ENCODE results near the gene PNN. TPM values are rescaled to one million over a fixed set of nuclear protein-coding genes. Genes with fewer than 3 reads are reported as not detected.
A peak's percentile ranks its signal among the peaks of the same experiment; 100 is the strongest.
"Not testable (repeated sequence)": the region's sequence is repeated elsewhere in the genome, so short reads cannot be mapped to it uniquely, and the experiment has no call there.

The PNN gene
- total RNA-seq, 3 donors from 2014 or later (not counting 1 experiment from before 2014, with no cell fraction given): 121 to 153 (median 145) TPM

- Histone ChIP-seq H3K27ac (ENCODE audit: low read length) (no peak overlapping the region), H3K4me3 (ENCODE audit: low read length) (no peak overlapping the region), H3K27me3 (ENCODE audit: control insufficient read depth, insufficient read depth, low read length) (no peaks in the 10 kb centered on the region), H3K4me1 (ENCODE audit: control insufficient read depth, insufficient read depth, low read length) (no peaks in the 10 kb centered on the region), H3K9me3 (ENCODE audit: control insufficient read depth, insufficient read depth, low read length) (no peaks in the 10 kb centered on the region), H3K36me3 (ENCODE audit: control insufficient read depth, insufficient read depth, low read length) (no peaks in the 10 kb centered on the region)
- ATAC-seq (no peak), DNase-seq (no peak)
- H3K4me3 Mint-ChIP-seq: no peak overlapping the region
- no peaks in the 10 kb centered on the region for H3K27me3 Mint-ChIP-seq (ENCODE audit: low read depth in 2 of 2)
- H3K9me3 Mint-ChIP-seq: no peaks in the 10 kb centered on the region
- H3K4me1 Mint-ChIP-seq: peaks cover 7 to 10% of the 10 kb centered on the region in 2 donors
- no peaks in the 10 kb centered on the region for H3K36me3 Mint-ChIP-seq
- H3K27ac Mint-ChIP-seq: no peak overlapping the region
- intact Hi-C loops (cut with micrococcal nuclease): no loop called here
- WGBS (ENCODE audit: insufficient coverage): 91% methylated on average over 5 of the region's 5 CpGs
- no peak for TF ChIP-seq CTCF (IDR thresholded peaks at IDR 0.05)
These were observed 43.2 kb downstream of the PNN start for GRCh38 chr14:39218171-39218769.

- H3K4me1 ChIP-seq (ENCODE audit: control insufficient read depth, insufficient read depth, low read length): no peaks in the 10 kb centered on the region
- no peak for ATAC-seq
- no peaks in the 10 kb centered on the region for H3K36me3 Mint-ChIP-seq
- no peak for TF ChIP-seq CTCF (IDR thresholded peaks at IDR 0.05)
- H3K4me3 Mint-ChIP-seq: no peak overlapping the region
- H3K4me1 Mint-ChIP-seq: peaks cover 7 to 10% of the 10 kb centered on the region in 2 donors
- no peaks in the 10 kb centered on the region for H3K9me3 Mint-ChIP-seq
- H3K27ac ChIP-seq (ENCODE audit: low read length): no peak overlapping the region
- H3K4me3 ChIP-seq (ENCODE audit: low read length): no peak overlapping the region
- WGBS (ENCODE audit: insufficient coverage): 84% methylated on average over 3 of the region's 3 CpGs
- no peak overlapping the region for H3K27ac Mint-ChIP-seq
- intact Hi-C loops (cut with micrococcal nuclease): no loop called here
- H3K9me3 ChIP-seq (ENCODE audit: control insufficient read depth, insufficient read depth, low read length): no peaks in the 10 kb centered on the region
- H3K27me3 Mint-ChIP-seq (ENCODE audit: low read depth in 2 of 2): peaks cover 0 to 2% of the 10 kb centered on the region in 2 donors
- peaks cover 2% of the 10 kb centered on the region for H3K27me3 ChIP-seq (ENCODE audit: control insufficient read depth, insufficient read depth, low read length)
- H3K36me3 ChIP-seq (ENCODE audit: control insufficient read depth, insufficient read depth, low read length): no peaks in the 10 kb centered on the region
- DNase-seq: no peak
These were observed 44.0 kb downstream of the PNN start for GRCh38 chr14:39219075-39219499.

GRCh38 chr14:39220473-39220872 lies 45.4 kb downstream of the PNN start:
- H3K4me3 ChIP-seq (ENCODE audit: low read length); intact Hi-C loops (cut with micrococcal nuclease); H3K27ac Mint-ChIP-seq; H3K4me1 Mint-ChIP-seq; H3K36me3 ChIP-seq (ENCODE audit: control insufficient read depth, insufficient read depth, low read length); H3K9me3 Mint-ChIP-seq; H3K36me3 Mint-ChIP-seq; H3K9me3 ChIP-seq (ENCODE audit: control insufficient read depth, insufficient read depth, low read length); DNase-seq; H3K27me3 ChIP-seq (ENCODE audit: control insufficient read depth, insufficient read depth, low read length); H3K4me3 Mint-ChIP-seq; H3K27me3 Mint-ChIP-seq (ENCODE audit: low read depth in 2 of 2); H3K27ac ChIP-seq (ENCODE audit: low read length); ATAC-seq; H3K4me1 ChIP-seq (ENCODE audit: control insufficient read depth, insufficient read depth, low read length): not testable (repeated sequence)
- 100% methylated on average over 1 of the region's 1 CpG for WGBS (ENCODE audit: insufficient coverage)

GRCh38 chr14:39228044-39228443 lies 53.0 kb downstream of the PNN start:
- Histone ChIP-seq H3K36me3 (ENCODE audit: control insufficient read depth, insufficient read depth, low read length) (no peaks in the 10 kb centered on the region), H3K4me3 (ENCODE audit: low read length) (no peak overlapping the region), H3K9me3 (ENCODE audit: control insufficient read depth, insufficient read depth, low read length) (no peaks in the 10 kb centered on the region), H3K27me3 (ENCODE audit: control insufficient read depth, insufficient read depth, low read length) (peaks cover 2% of the 10 kb centered on the region), H3K4me1 (ENCODE audit: control insufficient read depth, insufficient read depth, low read length) (peaks cover 27% of the 10 kb centered on the region), H3K27ac (ENCODE audit: low read length) (peak overlapping the region; percentile 91)
- Mint-ChIP-seq H3K36me3 (no peaks in the 10 kb centered on the region), H3K27me3 (ENCODE audit: low read depth in 2 of 2) (peaks cover 0 to 4% of the 10 kb centered on the region in 2 donors), H3K9me3 (no peaks in the 10 kb centered on the region), H3K27ac (peak overlapping the region; percentile 90 to 96), H3K4me3 (no peak overlapping the region), H3K4me1 (peaks cover 42 to 45% of the 10 kb centered on the region in 2 donors)
- no peak for TF ChIP-seq CTCF (IDR thresholded peaks at IDR 0.05)
- 100% methylated on average over 1 of the region's 3 CpGs for WGBS (ENCODE audit: insufficient coverage)
- DNase-seq (no peak), ATAC-seq (no peak)
- intact Hi-C loops (cut with micrococcal nuclease): loop anchor here (2.0 kb wide), 1 partner anchor 53 kb away; the partner anchor contains the start of gene PNN

All from natural killer cell (primary cell).